ENCODE data around the gene MRPL4. TPM values are rescaled to one million over a fixed set of nuclear protein-coding genes. Genes with fewer than 3 reads are reported as not detected.
A peak's percentile ranks its signal among the peaks of the same experiment; 100 is the strongest.

The MRPL4 gene
- total and polyA plus RNA-seq, 2 of the 13 experiments (the other 11 are each of a cell fraction or from before 2014, with no cell fraction given), result 40.6 to 42.5 TPM

- no peak for TF ChIP-seq ZNF512 (CRISPR knock-in tag; IDR thresholded peaks at IDR 0.05)
- TF ChIP-seq, protein P1, sequence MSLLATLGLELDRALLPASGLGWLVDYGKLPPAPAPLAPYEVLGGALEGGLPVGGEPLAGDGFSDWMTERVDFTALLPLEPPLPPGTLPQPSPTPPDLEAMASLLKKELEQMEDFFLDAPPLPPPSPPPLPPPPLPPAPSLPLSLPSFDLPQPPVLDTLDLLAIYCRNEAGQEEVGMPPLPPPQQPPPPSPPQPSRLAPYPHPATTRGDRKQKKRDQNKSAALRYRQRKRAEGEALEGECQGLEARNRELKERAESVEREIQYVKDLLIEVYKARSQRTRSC (CRISPR knock-in tag; IDR thresholded peaks at IDR 0.05; ENCODE audit: low read depth), result no peak
- no peak for TF ChIP-seq ZNF674 (CRISPR knock-in tag; IDR thresholded peaks at IDR 0.05; ENCODE audit: low read depth)
- TF ChIP-seq RARG (CRISPR knock-in tag; IDR thresholded peaks at IDR 0.05; ENCODE audit: low read depth), result no peak
- TF ChIP-seq SMARCE1 (IDR thresholded peaks at IDR 0.05; ENCODE audit: borderline replicate concordance), result no peak
- TF ChIP-seq NBN (conservative IDR thresholded peaks at IDR 0.05), result no peak
- no peak for TF ChIP-seq MAZ (IDR thresholded peaks at IDR 0.05; ENCODE audit: borderline replicate concordance, low read depth, low read length)
- TF ChIP-seq MAZ (CRISPR knock-in tag; IDR thresholded peaks at IDR 0.05; ENCODE audit: low read depth), result 0 out of 2 replicates have a peak, but pooled peaks have one; percentile 45
- TF ChIP-seq BHLHE40 (IDR thresholded peaks at IDR 0.05; ENCODE audit: low read length), result no peak
- TF ChIP-seq, protein P2, sequence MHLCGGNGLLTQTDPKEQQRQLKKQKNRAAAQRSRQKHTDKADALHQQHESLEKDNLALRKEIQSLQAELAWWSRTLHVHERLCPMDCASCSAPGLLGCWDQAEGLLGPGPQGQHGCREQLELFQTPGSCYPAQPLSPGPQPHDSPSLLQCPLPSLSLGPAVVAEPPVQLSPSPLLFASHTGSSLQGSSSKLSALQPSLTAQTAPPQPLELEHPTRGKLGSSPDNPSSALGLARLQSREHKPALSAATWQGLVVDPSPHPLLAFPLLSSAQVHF (CRISPR knock-in tag; IDR thresholded peaks at IDR 0.05), result no peak
- no peak for TF ChIP-seq RCOR2 (CRISPR knock-in tag; IDR thresholded peaks at IDR 0.05)
- peak; percentile 40; the same call in 1 of the 2 replicates for TF ChIP-seq BORCS8-MEF2B (CRISPR knock-in tag; IDR thresholded peaks at IDR 0.05)
- TF ChIP-seq KDM3A (CRISPR knock-in tag; IDR thresholded peaks at IDR 0.05; ENCODE audit: low read depth), result no peak
- 0 out of 2 replicates have a peak, but pooled peaks have one; percentile 61 for TF ChIP-seq ZNF562 (CRISPR knock-in tag; IDR thresholded peaks at IDR 0.05; ENCODE audit: borderline replicate concordance)
- TF ChIP-seq KDM5B (CRISPR knock-in tag; IDR thresholded peaks at IDR 0.05; ENCODE audit: borderline replicate concordance), result peak; percentile 84; the same call in 1 of the 2 replicates
- TF ChIP-seq PAWR (CRISPR knock-in tag; IDR thresholded peaks at IDR 0.05; ENCODE audit: borderline replicate concordance), result no peak
- TF ChIP-seq SKI (IDR thresholded peaks at IDR 0.05; ENCODE audit: partially characterized antibody), result no peak
- peak; percentile 80 for TF ChIP-seq MEIS2 (CRISPR knock-in tag; IDR thresholded peaks at IDR 0.05)
- peak; percentile 69; the same call in 1 of the 2 replicates for TF ChIP-seq TFDP1 (CRISPR knock-in tag; IDR thresholded peaks at IDR 0.05; ENCODE audit: borderline replicate concordance)
- 0 out of 2 replicates have a peak, but pooled peaks have one; percentile 41 for TF ChIP-seq BCL3 (CRISPR knock-in tag; IDR thresholded peaks at IDR 0.05)
- peak; percentile 70 for TF ChIP-seq ZSCAN21 (CRISPR knock-in tag; IDR thresholded peaks at IDR 0.05; ENCODE audit: borderline replicate concordance)
- TF ChIP-seq MXD4 (CRISPR knock-in tag; IDR thresholded peaks at IDR 0.05), result peak; percentile 42; the same call in 1 of the 2 replicates
- no peak for TF ChIP-seq ZNF879 (CRISPR knock-in tag; IDR thresholded peaks at IDR 0.05)
- TF ChIP-seq MAF1 (CRISPR knock-in tag; IDR thresholded peaks at IDR 0.05; ENCODE audit: borderline replicate concordance), result no peak
- no peak for TF ChIP-seq KLF16 (CRISPR knock-in tag; IDR thresholded peaks at IDR 0.05)
- peak; percentile 63; the same call in 1 of the 2 replicates for TF ChIP-seq SPEN (CRISPR knock-in tag; IDR thresholded peaks at IDR 0.05; ENCODE audit: low read depth)
Measured at GRCh38 chr19:10295847-10296591, 44.0 kb downstream of the MRPL4 start (continued).

All from HepG2 (cell line).